GM12878 (cell line): ENCODE results near the gene CDCP1. TPM values are rescaled to one million over a fixed set of nuclear protein-coding genes. Genes with fewer than 3 reads are reported as not detected.

Experiments
- ATAC-seq: fragments of 200-7000 bp; cut with Tn5 transposase; 3 replicates; pipeline ENCODE4 v1.9.1; 2020; ENCODE audit warnings: mild to moderate bottlenecking, moderate library complexity
- BruUV-seq: library from RNA; stranded (reverse); fragments of 400-500 nt; replicated peaks from 2 replicates; lab custom pipeline; 2021; lab: Mats Ljungman, UMichigan
- CTCF ChIA-PET: fragments of 300-600 bp; sonication (Branson Sonifier 250); formaldehyde crosslinking; extraction: SDS; loops from one replicate; lab custom pipeline; 2021; ENCODE audit warnings: inconsistent platforms; lab: Yijun Ruan, JAX
- POLR2A ChIA-PET: fragments of 350-600 bp; formaldehyde crosslinking; extraction: SDS; loops from one replicate; lab custom pipeline; 2021; ENCODE audit warnings: inconsistent platforms; lab: Charles Lee
- RAD21 ChIA-PET: fragments of 300-600 bp; sonication (Branson Sonifier 250); formaldehyde crosslinking; loops from one replicate; lab custom pipeline; 2023; ENCODE audit warnings: antibody characterized with exemption; ENCODE audit not compliant: unreplicated experiment; lab: Charles Lee
- SMC1A ChIA-PET: fragments of 300-600 bp; sonication (Branson Sonifier 250); formaldehyde crosslinking; loops from one replicate; lab custom pipeline; 2023; ENCODE audit not compliant: unreplicated experiment, uncharacterized antibody; lab: Charles Lee
- DNase-seq: peaks from one replicate; pipeline ENCODE4 v3.0.0-alpha.2; 2011; ENCODE audit warnings: low read depth, low spot score
- FAIRE-seq: peaks from 3 replicates; lab custom pipeline; 2011; peaks lifted over from hg19 to GRCh38; lab: Jason Lieb, UNC
- H2AFZ ChIP-seq: 2 replicates; pipeline ENCODE4 v1.6.0; 2011; ENCODE audit warnings: low read depth, low read length, control low read depth; ENCODE audit not compliant: control insufficient read depth
- H3K27ac ChIP-seq: 2 replicates; pipeline ENCODE4 v1.5.1; 2011; ENCODE audit warnings: control low read depth; ENCODE audit not compliant: control insufficient read depth, insufficient read depth
- H3K27me3 ChIP-seq, 2 experiments: replicated peaks in 1 of 2; 2 replicates each; pipeline versions ENCODE4 v1.6.0 to v1.6.1; 2011; ENCODE audit warnings: low read length in 1 of 2; ENCODE audit not compliant: control insufficient read depth in 2 of 2, insufficient read depth in 2 of 2
- H3K36me3 ChIP-seq, 2 experiments: 2 replicates each; pipeline ENCODE4 v1.5.1; 2011; ENCODE audit warnings: low read length in 1 of 2; ENCODE audit not compliant: control insufficient read depth in 2 of 2, insufficient read depth in 2 of 2
- H3K4me1 ChIP-seq: 2 replicates; pipeline ENCODE4 v1.6.1; 2011; ENCODE audit warnings: mild to moderate bottlenecking, low read length, moderate library complexity, mixed read lengths; ENCODE audit not compliant: control insufficient read depth, insufficient read depth
- H3K4me2 ChIP-seq: 2 replicates; pipeline ENCODE4 v1.6.0; 2011; ENCODE audit warnings: control low read depth; ENCODE audit not compliant: control insufficient read depth, insufficient read depth
- H3K4me3 ChIP-seq: fragments of 200-600 bp; sonication (generic); 2 replicates; pipeline ENCODE4 v1.5.1; 2016
- H3K79me2 ChIP-seq: 2 replicates; pipeline ENCODE4 v1.6.0; 2011; ENCODE audit warnings: low read length; ENCODE audit not compliant: control insufficient read depth, insufficient read depth
- H3K9ac ChIP-seq: 2 replicates; pipeline ENCODE4 v1.8.0; 2011; ENCODE audit warnings: low read length, control low read depth, mixed read lengths; ENCODE audit not compliant: control insufficient read depth, insufficient read depth
- H3K9me3 ChIP-seq: replicated peaks from 3 replicates; pipeline ENCODE4 v1.5.1; 2011; ENCODE audit warnings: mild to moderate bottlenecking, low read length; ENCODE audit not compliant: control insufficient read depth, insufficient read depth
- H4K20me1 ChIP-seq: 2 replicates; pipeline ENCODE4 v1.6.0; 2011; ENCODE audit not compliant: control insufficient read depth, insufficient read depth
- ATF7 ChIP-seq: fragments of 450-650 bp; IDR thresholded peaks from 2 replicates; pipeline ENCODE4 v1.6.1; 2016; ENCODE audit warnings: low read depth, mild to moderate bottlenecking
- BHLHE40 ChIP-seq, 2 experiments: fragments of 450-650 bp in 1 of 2; IDR thresholded peaks; 2 replicates each; pipeline ENCODE4 v1.6.1; 2011 to 2017; ENCODE audit warnings: low read depth in 2 of 2, borderline replicate concordance in 1 of 2, improper control_type of control experiment in 1 of 2, low read length in 1 of 2, mild to moderate bottlenecking in 1 of 2
- IKZF1 ChIP-seq: fragments of 450-650 bp; conservative IDR thresholded peaks from 2 replicates; pipeline ENCODE4 v1.6.1; 2017; ENCODE audit warnings: antibody characterized with exemption, mild to moderate bottlenecking
- MXI1 ChIP-seq: fragments of 150-350 bp; IDR thresholded peaks from 2 replicates; pipeline ENCODE4 v1.6.1; 2011; ENCODE audit warnings: low read depth, mild to moderate bottlenecking, inconsistent platforms, low read length, improper control_type of control experiment
- MYC ChIP-seq: IDR thresholded peaks from 2 replicates; pipeline ENCODE4 v1.6.1; 2011; ENCODE audit warnings: mild to moderate bottlenecking, low read length, moderate library complexity, inconsistent platforms; ENCODE audit not compliant: insufficient read depth, insufficient replicate concordance, insufficient read length, severe bottlenecking
- NBN ChIP-seq: fragments of 450-650 bp; IDR thresholded peaks from 2 replicates; pipeline ENCODE4 v1.6.1; 2016
- PAX5 ChIP-seq: IDR thresholded peaks from 2 replicates; pipeline ENCODE4 v1.6.1; 2011; ENCODE audit warnings: low read depth, low read length, borderline replicate concordance
- POU2F2 ChIP-seq: IDR thresholded peaks from 3 replicates; pipeline ENCODE4 v1.6.1; 2011; ENCODE audit warnings: low read depth, mild to moderate bottlenecking, low read length, borderline replicate concordance
- RAD51 ChIP-seq: fragments of 450-650 bp; IDR thresholded peaks from 2 replicates; pipeline ENCODE4 v1.6.1; 2016; ENCODE audit warnings: moderate library complexity, mild to moderate bottlenecking, inconsistent platforms
- SREBF2 ChIP-seq: IDR thresholded peaks from 2 replicates; pipeline ENCODE4 v1.6.1; 2012; ENCODE audit warnings: mild to moderate bottlenecking, low read length
- SRF ChIP-seq, 2 experiments: IDR thresholded peaks; 2 replicates each; pipeline ENCODE4 v1.6.1; 2011; ENCODE audit warnings: low read depth in 2 of 2, low read length in 2 of 2, mild to moderate bottlenecking in 1 of 2, moderate library complexity in 1 of 2
- WGBS: methylation state at CpG from one replicate; pipeline ENCODE4 v1.1.6; 2016; ENCODE audit warnings: low lambda C conversion rate; ENCODE audit not compliant: insufficient replicate concordance, insufficient coverage; ENCODE audit errors: missing lambda C conversion rate; 5-methylcytosine and 5-hydroxymethylcytosine counted together
- in situ Hi-C: fragments of 300-500 bp; cut with MboI; formaldehyde crosslinking; loops from 9 replicates; pipeline ENCODE4 v1.14.3; 2018; ENCODE audit warnings: mixed read lengths
- intact Hi-C: fragments of 100-400 bp; cut with micrococcal nuclease; formaldehyde crosslinking; loops from one replicate; pipeline ENCODE4 v1.14.2; 2022; ENCODE audit not compliant: unreplicated experiment
- polyA plus RNA-seq, 11 experiments: library from polyadenylated mRNA; depleted of rRNA in 4 of 11; unstranded in 6 of 11; stranded (reverse) in 5 of 11; fragments of >200 nt; fragmentation: Nextera tagmentation in 4 of 11; fragmentation: Illumina TruSeq in 1 of 11; extraction: Ambion mirVana in 4 of 11; extraction: Trizol in 1 of 11; gene quantifications; 1 replicate in 1 of 11; 2 replicates in 10 of 11; pipeline versions ENCODE4 v1.2.1 to v1.2.3, GENCODE V29; 2011 to 2016; ENCODE audit warnings: inconsistent platforms in 2 of 11, missing spikeins in 2 of 11, low read depth in 1 of 11
- total RNA-seq, 4 experiments: library from RNA; depleted of rRNA in 3 of 4; stranded (reverse); fragments of >200 nt in 3 of 4; fragmentation: Illumina TruSeq in 1 of 4; extraction: Trizol in 1 of 4; gene quantifications; 2 replicates each; pipeline versions ENCODE4 v1.2.1 to v1.2.3, GENCODE V29; 2013 to 2021
- TF ChIP-seq, protein P1 (sequence below): fragments of 450-650 bp; IDR thresholded peaks from 2 replicates; pipeline ENCODE4 v1.6.1; 2017; ENCODE audit warnings: mild to moderate bottlenecking, moderate library complexity

The CDCP1 gene
- total and polyA plus RNA-seq, 10 of the 15 experiments (the other 5 are each of a cell fraction or from before 2014, with no cell fraction given): 0.35 to 2.2 (median 0.86) TPM

DNA sequence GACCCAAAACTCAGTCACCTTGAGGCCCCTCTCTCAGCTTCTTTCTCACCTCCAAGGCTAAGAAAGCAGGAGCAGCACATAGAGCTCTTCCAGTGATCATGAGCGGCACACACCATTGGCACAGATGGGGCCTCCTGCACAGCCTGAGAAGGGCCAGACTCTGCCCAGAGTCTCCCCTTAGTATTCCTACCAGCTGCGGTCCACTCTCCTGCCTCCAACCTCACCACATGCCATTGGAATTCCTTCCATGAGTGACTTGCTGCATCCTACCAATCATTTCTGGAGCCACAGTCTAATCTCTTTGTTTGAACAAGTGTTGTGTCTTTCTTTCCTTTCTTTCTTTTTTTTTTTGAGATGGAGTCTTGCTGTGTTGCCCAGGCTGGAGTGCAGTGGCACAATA, 39.3 kb downstream of the CDCP1 start:
- Histone ChIP-seq H3K9ac (no peak overlapping the region), H3K4me1 (peaks cover 3% of the 10 kb centered on the region; the same call in 1 of the 2 replicates), H3K27ac (no peak overlapping the region), H3K36me3 (no peaks in the 10 kb centered on the region), H2AFZ (no peak overlapping the region), H3K4me2 (no peak overlapping the region), H3K27me3 (no peaks in the 10 kb centered on the region; a peak in 1 of 4 replicates), H3K79me2 (no peaks in the 10 kb centered on the region)
- ChIA-PET SMC1A (interaction anchor here (1.6 to 3.2 kb wide), 2 partner anchors 11 to 29 kb away, joined by 3 to 17 read pairs; no protein-coding TSS in a partner anchor), CTCF (interaction anchor here (1.6 to 6.5 kb wide), 3 partner anchors 11 to 103 kb away, joined by 5 to 25 read pairs (median 6); no protein-coding TSS in a partner anchor), RAD21 (no interaction called here)
- DNase-seq: no peak
- in situ Hi-C loops: no loop called here
- no peak for FAIRE-seq
- ATAC-seq: no peak
- TF ChIP-seq ATF7 (no peak), POU2F2 (no peak), SRF (IDR thresholded peaks at IDR 0.05; ENCODE audit: low read depth in 2 of 2, low read length in 2 of 2) (no peak), RAD51 (no peak), BHLHE40 (IDR thresholded peaks at IDR 0.05; ENCODE audit: borderline replicate concordance in 1 of 2, low read depth in 2 of 2, low read length in 1 of 2) (no peak), SREBF2 (no peak), NBN (no peak), IKZF1 (no peak), MXI1 (no peak), PAX5 (no peak), MYC (no peak)
- TF ChIP-seq, protein P1, sequence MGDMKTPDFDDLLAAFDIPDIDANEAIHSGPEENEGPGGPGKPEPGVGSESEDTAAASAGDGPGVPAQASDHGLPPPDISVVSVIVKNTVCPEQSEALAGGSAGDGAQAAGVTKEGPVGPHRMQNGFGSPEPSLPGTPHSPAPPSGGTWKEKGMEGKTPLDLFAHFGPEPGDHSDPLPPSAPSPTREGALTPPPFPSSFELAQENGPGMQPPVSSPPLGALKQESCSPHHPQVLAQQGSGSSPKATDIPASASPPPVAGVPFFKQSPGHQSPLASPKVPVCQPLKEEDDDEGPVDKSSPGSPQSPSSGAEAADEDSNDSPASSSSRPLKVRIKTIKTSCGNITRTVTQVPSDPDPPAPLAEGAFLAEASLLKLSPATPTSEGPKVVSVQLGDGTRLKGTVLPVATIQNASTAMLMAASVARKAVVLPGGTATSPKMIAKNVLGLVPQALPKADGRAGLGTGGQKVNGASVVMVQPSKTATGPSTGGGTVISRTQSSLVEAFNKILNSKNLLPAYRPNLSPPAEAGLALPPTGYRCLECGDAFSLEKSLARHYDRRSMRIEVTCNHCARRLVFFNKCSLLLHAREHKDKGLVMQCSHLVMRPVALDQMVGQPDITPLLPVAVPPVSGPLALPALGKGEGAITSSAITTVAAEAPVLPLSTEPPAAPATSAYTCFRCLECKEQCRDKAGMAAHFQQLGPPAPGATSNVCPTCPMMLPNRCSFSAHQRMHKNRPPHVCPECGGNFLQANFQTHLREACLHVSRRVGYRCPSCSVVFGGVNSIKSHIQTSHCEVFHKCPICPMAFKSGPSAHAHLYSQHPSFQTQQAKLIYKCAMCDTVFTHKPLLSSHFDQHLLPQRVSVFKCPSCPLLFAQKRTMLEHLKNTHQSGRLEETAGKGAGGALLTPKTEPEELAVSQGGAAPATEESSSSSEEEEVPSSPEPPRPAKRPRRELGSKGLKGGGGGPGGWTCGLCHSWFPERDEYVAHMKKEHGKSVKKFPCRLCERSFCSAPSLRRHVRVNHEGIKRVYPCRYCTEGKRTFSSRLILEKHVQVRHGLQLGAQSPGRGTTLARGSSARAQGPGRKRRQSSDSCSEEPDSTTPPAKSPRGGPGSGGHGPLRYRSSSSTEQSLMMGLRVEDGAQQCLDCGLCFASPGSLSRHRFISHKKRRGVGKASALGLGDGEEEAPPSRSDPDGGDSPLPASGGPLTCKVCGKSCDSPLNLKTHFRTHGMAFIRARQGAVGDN: no peak
- TF ChIP-seq, all 136 proteins: peak for 0
- 52% methylated on average over 2 of the region's 2 CpGs for WGBS
- Histone ChIP-seq H4K20me1 (no peaks in the 10 kb centered on the region), H3K4me3 (no peak overlapping the region), H3K9me3 (no peaks in the 10 kb centered on the region)
- no TSS peak for BruUV-seq
- intact Hi-C loops: no loop called here
- POLR2A ChIA-PET: interaction anchor here (1.7 kb wide), 1 partner anchor 13 kb away, joined by 3 read pairs; no protein-coding TSS in a partner anchor
